ENCODE data around the gene N4BP2L2.

The N4BP2L2 gene

GRCh38 chr13:32456591-32456990, 82.0 kb downstream of the N4BP2L2 start:
- DNase-seq (ENCODE audit: low spot score) = no peak

DNA sequence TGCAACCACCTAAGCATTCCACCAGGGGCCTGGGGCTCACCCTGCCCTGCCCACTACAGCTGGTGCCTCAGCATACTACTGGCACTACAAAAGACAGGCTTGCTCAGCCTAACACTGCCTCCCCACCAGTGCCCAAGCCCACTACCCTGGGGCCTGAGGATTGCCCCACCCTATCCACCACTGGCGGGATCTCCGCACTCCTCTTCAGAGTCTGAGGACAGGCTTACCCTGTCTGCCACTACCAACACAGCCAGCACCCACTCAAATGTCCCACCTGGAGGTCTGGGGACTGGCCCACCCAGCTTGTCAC, 83.0 kb downstream of the N4BP2L2 start:
- DNase-seq (ENCODE audit: low spot score) = no peak

DNA sequence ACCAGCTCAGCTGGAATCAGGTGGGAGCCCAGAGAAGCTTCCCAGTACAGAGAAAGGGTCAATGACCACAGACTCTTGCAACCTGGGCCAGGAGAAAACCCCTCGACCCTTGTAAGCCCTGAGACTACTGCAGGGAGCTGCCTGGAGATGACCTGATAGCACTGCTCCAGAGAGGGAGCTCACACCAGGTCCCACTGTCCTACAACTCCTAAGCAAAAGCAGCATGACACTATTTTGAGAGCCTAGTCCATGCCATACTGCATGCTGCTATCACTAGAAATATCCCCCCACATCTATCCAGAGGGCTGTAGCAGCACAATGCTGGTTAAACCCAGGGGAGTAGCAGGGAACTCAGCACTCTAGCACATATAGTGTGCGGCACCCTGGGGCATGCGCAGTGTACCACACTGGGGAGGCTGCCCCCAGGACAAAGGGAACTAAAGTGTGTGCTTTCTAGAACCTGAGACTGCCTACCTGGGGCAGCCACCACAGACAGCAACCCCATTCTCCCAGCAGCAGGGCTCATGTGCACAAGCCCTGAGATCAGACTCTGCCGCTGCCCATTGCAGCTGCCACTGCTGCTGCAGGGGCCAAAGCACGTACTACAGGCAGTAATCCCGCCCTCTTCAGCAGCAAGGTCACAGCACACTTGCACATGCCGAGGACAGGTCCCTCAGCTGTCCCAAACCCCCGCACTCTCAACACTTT, 83.6 kb downstream of the N4BP2L2 start:
- DNase-seq (ENCODE audit: low spot score) = no peak

GRCh38 chr13:32453981-32454380, 84.6 kb downstream of the N4BP2L2 start:
- no peak for DNase-seq (ENCODE audit: low spot score)

- DNase-seq (ENCODE audit: low spot score) = no peak
Measured at GRCh38 chr13:32448972-32449371, 89.6 kb downstream of the N4BP2L2 start.

DNA sequence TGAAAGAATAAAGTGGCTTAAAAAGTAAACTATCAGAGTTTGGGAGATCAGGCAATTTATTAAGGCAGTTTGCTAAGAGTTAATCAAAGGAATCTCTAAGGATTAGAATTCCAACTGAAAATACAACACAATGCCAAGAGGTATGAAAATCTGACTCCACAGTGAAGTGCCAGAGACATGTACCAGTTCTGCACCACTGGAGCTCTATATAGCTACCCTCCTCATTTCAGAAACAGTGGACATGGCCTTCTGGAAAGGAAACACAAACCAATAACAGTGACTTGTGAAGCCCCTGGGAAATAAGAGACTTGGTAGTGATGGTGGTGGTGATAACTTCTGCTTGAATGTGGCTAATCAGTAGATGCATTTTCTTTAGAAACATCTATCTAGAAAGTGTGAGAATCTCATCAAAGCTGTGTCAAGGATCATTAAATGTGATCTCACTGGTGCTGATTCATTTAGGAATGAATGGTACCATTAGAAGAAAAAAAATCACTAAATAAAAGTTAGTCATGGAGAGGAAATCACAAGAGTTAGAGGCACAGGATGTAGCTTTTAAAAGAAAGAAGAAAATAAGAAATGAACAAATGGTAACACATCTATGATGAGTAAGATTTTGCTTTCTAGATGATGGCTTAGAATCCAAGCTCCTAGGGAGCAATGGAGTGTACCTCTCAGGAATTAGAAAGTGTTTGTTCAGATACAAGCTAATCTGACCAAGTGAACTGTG, 90.5 kb downstream of the N4BP2L2 start:
- DNase-seq (ENCODE audit: low spot score) = peak; percentile 41

- no peak for DNase-seq (ENCODE audit: low spot score)
Measured at GRCh38 chr13:32446773-32447465, 91.7 kb downstream of the N4BP2L2 start.

- DNase-seq (ENCODE audit: low spot score) = peak; percentile 11
Measured at GRCh38 chr13:32446220-32446619, 92.4 kb downstream of the N4BP2L2 start.

DNA sequence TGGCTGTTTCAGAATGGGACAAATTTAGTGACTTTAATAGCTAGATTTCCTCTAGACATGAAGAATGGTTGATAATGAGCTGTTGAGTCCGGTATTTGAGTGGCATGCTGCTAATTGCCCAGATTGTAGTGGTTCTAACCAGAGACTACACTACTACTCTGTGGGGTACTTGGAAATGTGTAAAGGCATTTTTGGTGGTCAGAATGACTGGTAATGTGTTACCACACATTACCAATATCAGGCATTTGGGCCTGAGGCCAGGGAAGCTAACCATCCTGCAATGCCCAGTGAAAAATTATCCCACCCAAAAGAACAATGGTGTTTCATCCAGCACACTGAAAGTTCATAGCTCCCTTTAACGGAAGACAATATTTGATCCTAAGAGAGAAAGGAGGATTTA, 93.1 kb downstream of the N4BP2L2 start:
- DNase-seq (ENCODE audit: low spot score) = no peak

DNA sequence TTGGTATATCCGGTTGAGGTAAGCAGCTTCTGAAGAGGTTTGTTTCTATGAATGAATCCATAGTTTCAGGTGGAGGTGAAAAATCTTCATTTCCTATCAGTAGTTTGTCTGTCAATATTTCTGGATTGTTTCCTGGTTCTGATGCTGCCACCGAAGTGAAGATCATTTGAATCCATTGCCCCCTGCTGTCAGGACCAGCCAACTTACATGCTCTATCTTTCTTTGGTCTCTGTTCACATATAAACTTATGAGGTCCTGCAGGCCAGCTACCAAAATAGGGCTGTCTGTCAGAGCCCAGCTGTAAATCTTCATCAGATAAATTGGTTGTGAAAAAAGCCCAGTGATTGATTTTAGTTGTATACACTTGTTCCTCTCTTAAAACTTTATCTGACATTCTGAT, 95.5 kb downstream of the N4BP2L2 start:
- DNase-seq (ENCODE audit: low spot score) = peak; percentile 27

DNA sequence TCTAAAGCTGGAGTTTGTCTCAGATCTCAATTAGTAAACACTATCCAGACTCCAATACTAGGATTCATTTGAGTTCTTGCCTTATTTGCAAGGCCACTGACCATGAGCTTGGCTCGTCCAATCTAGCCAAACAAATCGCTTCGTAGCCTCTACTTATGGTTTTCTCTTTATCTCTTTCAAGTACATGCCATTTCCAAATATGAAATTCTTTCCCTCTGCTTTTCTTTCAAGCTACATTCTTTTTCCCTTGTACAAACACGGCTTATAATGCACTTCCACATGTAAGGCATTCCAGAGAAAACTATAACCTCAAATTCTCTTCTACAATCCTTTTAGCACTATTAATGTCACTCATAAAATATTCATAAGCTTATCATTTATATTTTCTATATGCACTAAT, 99.7 kb downstream of the N4BP2L2 start:
- DNase-seq (ENCODE audit: low spot score) = no peak

GRCh38 chr13:32432856-32433255, 105.7 kb downstream of the N4BP2L2 start:
- no peak for DNase-seq (ENCODE audit: low spot score)

GRCh38 chr13:32431361-32431760, 107.2 kb downstream of the N4BP2L2 start:
- DNase-seq (ENCODE audit: low spot score) = no peak

GRCh38 chr13:32430018-32430747, 108.4 kb downstream of the N4BP2L2 start:
- no peak for DNase-seq (ENCODE audit: low spot score)

- no peak for DNase-seq (ENCODE audit: low spot score)
Measured at GRCh38 chr13:32429433-32429909, 109.1 kb downstream of the N4BP2L2 start.

DNA sequence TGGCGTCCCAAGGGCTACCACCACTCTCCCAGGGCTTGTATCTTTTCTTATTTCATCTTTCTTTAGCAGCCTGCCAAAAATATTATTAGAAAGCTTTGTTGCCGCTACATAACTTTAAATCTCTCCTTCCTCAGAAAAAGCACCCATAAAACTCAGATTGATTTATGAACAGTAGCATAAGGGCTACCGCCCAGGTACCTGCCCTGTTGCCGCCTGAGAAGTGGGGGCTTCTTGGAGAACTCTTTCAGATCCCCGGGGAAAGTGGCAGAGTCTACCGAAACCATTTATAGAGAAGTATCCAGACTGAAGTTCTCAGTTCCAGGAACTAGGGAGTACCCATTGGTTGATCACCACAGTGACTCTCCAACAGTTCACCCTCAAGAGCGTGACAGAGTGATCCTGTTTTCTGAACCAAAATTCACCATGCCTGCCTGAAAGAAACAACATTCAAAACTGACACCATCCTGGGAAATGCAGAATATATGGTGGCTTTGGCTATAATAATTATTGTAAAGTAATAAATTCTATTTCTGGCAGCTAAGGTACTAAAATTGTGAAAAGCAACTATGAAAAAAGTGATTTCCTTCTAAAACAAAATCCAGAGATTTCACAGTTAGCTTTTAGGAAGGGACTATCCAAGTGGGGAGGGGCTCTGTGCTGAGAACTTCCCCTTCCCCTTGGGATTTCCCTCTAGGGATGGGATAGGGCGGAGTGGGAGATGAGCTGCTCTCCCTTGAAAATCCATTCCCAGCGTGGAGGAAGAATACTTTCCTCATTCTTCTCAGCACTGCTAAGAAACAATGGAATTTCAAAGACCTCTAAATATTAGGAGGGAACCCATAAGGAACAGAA, 109.8 kb downstream of the N4BP2L2 start:
- DNase-seq (ENCODE audit: low spot score) = no peak

DNA sequence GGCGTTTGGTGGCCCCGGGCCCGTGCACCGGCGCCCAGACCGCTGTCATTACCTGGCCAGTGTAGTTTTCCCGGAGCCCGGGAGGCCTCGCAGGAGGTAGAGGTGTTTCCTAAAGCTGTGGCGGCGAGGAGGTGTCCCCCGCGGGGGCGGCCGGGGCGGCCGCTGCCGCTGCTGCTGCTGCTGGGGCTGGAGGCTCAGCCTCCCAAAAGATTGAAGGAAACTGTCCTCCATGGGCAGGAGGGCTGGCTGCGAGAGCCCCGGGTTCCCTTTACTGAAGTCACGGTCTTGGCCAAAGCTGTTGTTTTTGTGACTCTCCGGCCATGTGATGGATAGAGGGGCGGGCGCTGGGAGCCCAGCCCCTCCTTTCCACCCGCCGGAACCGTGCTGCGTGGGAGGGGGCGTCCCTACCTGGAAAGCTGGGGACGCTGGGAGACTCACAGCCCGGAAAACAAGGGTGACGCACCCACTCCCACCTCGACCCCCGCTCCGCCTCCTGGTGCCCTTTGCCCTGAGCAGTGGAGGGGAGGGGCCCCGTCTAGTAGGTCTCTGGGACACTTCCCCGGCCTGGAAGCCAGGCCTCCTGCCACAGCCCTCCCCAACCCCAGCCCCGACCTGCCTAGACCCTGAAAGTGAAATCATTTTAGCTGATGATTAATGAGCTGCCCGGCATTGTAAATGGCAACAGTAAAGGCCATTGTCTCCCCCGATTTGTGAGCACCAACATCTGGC, 110.6 kb downstream of the N4BP2L2 start, which contains the start of gene N4BP2L1:
N4BP2L1 (minus strand) TSS at position 279 of the 729 bp plus-strand sequence; CDS start at position 231, 48 bp downstream.
- peak; percentile 82 for DNase-seq (ENCODE audit: low spot score)

GRCh38 chr13:32426990-32427851, 111.4 kb downstream of the N4BP2L2 start:
- DNase-seq (ENCODE audit: low spot score) = peak; percentile 50

GRCh38 chr13:32426191-32426989, 112.2 kb downstream of the N4BP2L2 start:
- peak; percentile 80 for DNase-seq (ENCODE audit: low spot score)

Measured in activated CD4-positive, alpha-beta T cell treated with anti-CD3 and anti-CD28 coated beads, Interleukin-2, Interleukin-4, amounts not matched to agents 100 ng/mL and 50 ng/mL, durations not matched to agents 16 hours and 8 hours (primary cell).